Cardiac fibroblast (primary cell): ENCODE results near the gene SH3D19.

Source experiments
- DNase-seq, 2 donors: peaks; one replicate each; pipeline versions ENCODE4 v3.0.0 to v3.0.0-alpha.2; 2010; ENCODE audit warnings: low read depth in 2 of 2
- H3K4me3 ChIP-seq, 2 donors: replicated peaks in 1 of 2; 1 replicate in 1 of 2; 2 replicates in 1 of 2; pipeline ENCODE4 v1.5.1; 2011; ENCODE audit warnings: low read depth in 2 of 2, low read length in 2 of 2, mild to moderate bottlenecking in 2 of 2, moderate library complexity in 1 of 2
- CTCF ChIP-seq: IDR thresholded peaks from one replicate; pipeline ENCODE4 v1.5.1; 2011; ENCODE audit warnings: low read depth, mild to moderate bottlenecking, low read length, inconsistent platforms

The SH3D19 gene

DNA sequence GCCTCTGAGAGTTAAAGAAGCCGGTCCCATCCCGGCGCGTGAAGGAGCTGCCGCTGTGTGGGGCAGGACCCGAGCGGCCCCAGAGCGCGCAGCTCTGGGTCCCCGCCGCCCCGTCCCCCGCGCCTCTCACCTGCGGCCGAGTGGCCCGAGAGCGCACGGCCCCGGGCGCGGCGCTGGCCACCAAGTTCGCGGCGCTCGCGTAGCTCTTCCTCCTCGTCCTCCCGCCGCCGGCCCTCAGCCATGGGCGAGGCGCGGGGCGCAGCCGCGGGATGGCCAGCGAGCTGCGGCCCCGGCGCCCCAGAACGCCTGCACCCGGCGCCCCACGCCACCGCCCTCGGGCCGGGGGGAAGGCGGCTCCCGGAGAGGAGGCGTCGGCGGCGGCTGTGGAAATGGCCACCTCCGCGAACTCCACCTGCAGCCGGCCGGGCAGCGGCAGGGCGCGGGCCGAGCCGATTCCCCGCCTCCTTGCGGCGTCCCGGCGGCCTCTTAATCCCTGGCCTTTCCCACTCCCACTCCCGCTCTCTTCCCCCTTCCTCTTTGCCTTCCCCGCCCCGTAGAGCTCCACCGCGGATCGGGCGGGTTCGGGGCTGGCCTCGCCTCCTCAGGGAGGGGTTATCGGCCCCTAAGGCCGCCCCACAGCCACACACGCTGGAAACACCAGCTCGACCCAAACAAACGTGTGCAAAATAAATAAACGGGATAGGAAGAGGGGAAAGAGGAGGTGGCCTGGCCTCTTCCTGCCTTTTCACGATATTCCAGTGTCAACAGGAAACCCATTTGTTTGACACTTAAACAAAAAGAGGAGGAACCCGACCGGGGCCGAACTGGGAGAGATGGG, at the start of gene SH3D19:
TSS of gene SH3D19 (minus strand) at position 495 of the 838 bp plus-strand sequence. CDS start at position 242, 253 bp downstream.
- peak; percentile 63 to 84 for DNase-seq
- peak within 1 kb of the TSS; percentile 69 to 72 for H3K4me3 ChIP-seq
- TF ChIP-seq CTCF, result no peak

GRCh38 chr4:151362404-151363164, 37.2 kb upstream of the SH3D19 start:
- H3K4me3 ChIP-seq, result no peak overlapping the region
- peak; percentile 89 to 91 for DNase-seq
- TF ChIP-seq CTCF, result peak; percentile 99

GRCh38 chr4:151361966-151362365, 36.6 kb upstream of the SH3D19 start:
- no peak overlapping the region for H3K4me3 ChIP-seq
- no peak for DNase-seq
- no peak for TF ChIP-seq CTCF

GRCh38 chr4:151361126-151361525, 35.7 kb upstream of the SH3D19 start:
- TF ChIP-seq CTCF, result no peak
- DNase-seq, result no peak
- no peak overlapping the region for H3K4me3 ChIP-seq

DNA sequence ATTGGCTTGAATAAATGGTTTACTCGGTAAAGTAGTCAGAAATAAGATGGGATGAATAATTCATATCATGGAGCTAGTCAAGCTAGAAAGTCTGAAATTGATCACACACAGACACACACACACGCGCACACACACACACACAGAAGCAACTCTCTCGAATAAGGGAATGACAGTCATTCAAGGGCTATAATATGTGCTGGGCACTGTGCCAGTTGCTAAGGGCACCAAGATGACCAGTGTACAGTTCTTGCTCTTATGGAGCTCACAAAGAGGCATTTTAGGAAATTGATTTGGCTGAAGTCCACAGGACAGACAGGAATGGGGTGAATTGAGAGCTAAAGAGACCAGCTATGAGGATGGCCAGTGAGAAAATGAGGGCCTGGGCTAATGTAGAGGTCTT, 34.2 kb upstream of the SH3D19 start:
- no peak overlapping the region for H3K4me3 ChIP-seq
- DNase-seq, result peak; percentile 9 to 18
- TF ChIP-seq CTCF, result no peak

DNA sequence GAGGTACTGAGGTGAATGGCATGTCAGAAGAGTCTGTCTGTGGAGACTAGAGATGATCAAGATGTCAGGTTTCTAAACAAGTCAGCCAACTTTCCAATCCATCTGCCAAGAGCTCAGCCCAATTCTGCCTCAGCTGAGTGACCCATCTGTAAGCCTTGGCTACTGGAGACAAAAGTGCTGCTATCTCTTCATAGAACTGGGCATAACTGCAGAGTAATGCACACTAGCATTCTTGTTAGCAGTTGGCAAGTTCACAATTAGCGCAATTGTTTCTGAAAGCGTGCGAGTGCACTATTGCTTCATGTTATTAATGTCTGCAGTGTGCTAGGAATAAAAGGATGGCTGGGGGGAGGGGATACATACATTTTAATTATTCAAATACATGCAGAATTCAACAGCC, 32.9 kb upstream of the SH3D19 start:
- H3K4me3 ChIP-seq, result no peak overlapping the region
- no peak for TF ChIP-seq CTCF
- DNase-seq, result no peak
